ENCODE data around the gene CCDC175. TPM values are rescaled to one million over a fixed set of nuclear protein-coding genes. Genes with fewer than 3 reads are reported as not detected.

Gene CCDC175
- total and polyA plus RNA-seq, 10 of the 15 experiments (the other 5 are each of a cell fraction or from before 2014, with no cell fraction given) = not detected

- TF ChIP-seq CBX3 (IDR thresholded peaks at IDR 0.05; ENCODE audit: borderline replicate concordance, low read depth) (no peak), SRF (IDR thresholded peaks at IDR 0.05; ENCODE audit: low read depth in 2 of 2, low read length in 2 of 2) (no peak), SREBF2 (IDR thresholded peaks at IDR 0.05; ENCODE audit: low read length) (no peak), CEBPB (IDR thresholded peaks at IDR 0.05; ENCODE audit: borderline replicate concordance in 1 of 2, low read depth in 2 of 2, low read length in 2 of 2) (no peak), RELA (IDR thresholded peaks at IDR 0.05; ENCODE audit: borderline replicate concordance, partially characterized antibody) (no peak), RELB (IDR thresholded peaks at IDR 0.05; ENCODE audit: low read depth) (no peak), IRF3 (IDR thresholded peaks at IDR 0.05) (no peak), SP1 (IDR thresholded peaks at IDR 0.05; ENCODE audit: low read depth, low read length) (no peak), ETV6 (conservative IDR thresholded peaks at IDR 0.05 in 1 of 2, IDR thresholded peaks at IDR 0.05 in 1 of 2; ENCODE audit: borderline replicate concordance in 1 of 2, low read depth in 1 of 2) (no peak), ZBTB4 (CRISPR knock-in tag; IDR thresholded peaks at IDR 0.05) (no peak), BRCA1 (IDR thresholded peaks at IDR 0.05; ENCODE audit: low read depth, low read length) (no peak), ATF2 (IDR thresholded peaks at IDR 0.05; ENCODE audit: low read length) (no peak)
- Histone ChIP-seq H3K9ac (ENCODE audit: control insufficient read depth, insufficient read depth, low read length) (0 out of 2 replicates have a peak overlapping the region, but pooled peaks have one; percentile 46), H3K4me2 (ENCODE audit: control insufficient read depth, insufficient read depth) (peak overlapping the region; percentile 96), H3K79me2 (ENCODE audit: control insufficient read depth, insufficient read depth, low read length) (peaks cover 47% of the 10 kb centered on the region), H2AFZ (ENCODE audit: control insufficient read depth, low read depth, low read length) (no peak overlapping the region), H3K4me1 (ENCODE audit: control insufficient read depth, insufficient read depth, low read length) (peaks cover 10% of the 10 kb centered on the region; the same call in 1 of the 2 replicates), H3K9me3 (replicated peaks; ENCODE audit: control insufficient read depth, insufficient read depth, low read length) (no peaks in the 10 kb centered on the region), H4K20me1 (ENCODE audit: control insufficient read depth, insufficient read depth) (no peaks in the 10 kb centered on the region), H3K27me3 (replicated peaks in 1 of 2; ENCODE audit: control insufficient read depth in 2 of 2, insufficient read depth in 2 of 2, low read length in 1 of 2) (no peaks in the 10 kb centered on the region), H3K36me3 (ENCODE audit: control insufficient read depth in 2 of 2, insufficient read depth in 2 of 2, low read length in 1 of 2) (peaks cover 0 to 3% of the 10 kb centered on the region in 2 experiments; a peak in 1 of 4 replicates), H3K27ac (ENCODE audit: control insufficient read depth, insufficient read depth) (no peak overlapping the region), H3K4me3 (peak overlapping the region; percentile 37)
- in situ Hi-C loops (cut with MboI) = loop anchor here (25.0 kb wide), 1 partner anchor 682 kb away; the partner anchor contains the start of gene DHRS7
- SMC1A ChIA-PET (ENCODE audit: uncharacterized antibody, unreplicated experiment) = interaction anchor here (0.7 to 1.5 kb wide), 8 partner anchors 10 to 93 kb away, joined by 3 to 6 read pairs (median 3); partner anchors contain the start of gene GPR135
- intact Hi-C loops (cut with micrococcal nuclease; ENCODE audit: unreplicated experiment) = loop anchor here (10.0 kb wide), 2 partner anchors 615 to 685 kb away; partner anchors contain the start of genes DHRS7 and PCNX4
- RAD21 ChIA-PET (ENCODE audit: unreplicated experiment) = no interaction called here
- DNase-seq (ENCODE audit: low read depth, low spot score) (no peak), FAIRE-seq (no peak), ATAC-seq (no peak)
- CTCF ChIA-PET = interaction anchor here (0.8 kb wide), 1 partner anchor 90 kb away, joined by 3 read pairs; no protein-coding TSS in a partner anchor
- POLR2A ChIA-PET = no interaction called here
- WGBS (ENCODE audit: insufficient coverage, insufficient replicate concordance, low lambda C conversion rate, missing lambda C conversion rate) = 0% methylated on average over 1 of the region's 1 CpG
- no TSS peak for BruUV-seq (replicated peaks)
These were observed 96.4 kb downstream of the CCDC175 start for GRCh38 chr14:59480166-59480565.

Data from GM12878 (cell line).